Measurements from ENCODE around the gene STK24.

The STK24 gene

GRCh38 chr13:98486412-98486811, 90.5 kb downstream of the STK24 start:
- no peak for DNase-seq

GRCh38 chr13:98485561-98485960, 91.3 kb downstream of the STK24 start:
- no peak for DNase-seq

- peak; percentile 76 for DNase-seq
These were observed 92.4 kb downstream of the STK24 start for GRCh38 chr13:98484289-98485219.

- no peak for DNase-seq
These were observed 93.2 kb downstream of the STK24 start for GRCh38 chr13:98483601-98484288.

- no peak for DNase-seq
These were observed 94.1 kb downstream of the STK24 start for GRCh38 chr13:98482476-98483444.

- DNase-seq, result peak; percentile 51
These were observed 95.7 kb downstream of the STK24 start for GRCh38 chr13:98480915-98481877.

GRCh38 chr13:98479496-98480003, 97.4 kb downstream of the STK24 start:
- no peak for DNase-seq

- peak; percentile 25 for DNase-seq
These were observed 98.4 kb downstream of the STK24 start for GRCh38 chr13:98478189-98479129.

- peak; percentile 90 for DNase-seq
These were observed 100.4 kb downstream of the STK24 start for GRCh38 chr13:98476538-98476966.

- DNase-seq, result peak; percentile 64
These were observed 100.8 kb downstream of the STK24 start for GRCh38 chr13:98476106-98476505.

- no peak for DNase-seq
These were observed 101.4 kb downstream of the STK24 start for GRCh38 chr13:98475522-98475921.

GRCh38 chr13:98474761-98475160, 102.1 kb downstream of the STK24 start:
- DNase-seq, result no peak

- DNase-seq, result no peak
These were observed 102.6 kb downstream of the STK24 start for GRCh38 chr13:98474292-98474691.

GRCh38 chr13:98473788-98474144, 103.1 kb downstream of the STK24 start:
- DNase-seq, result no peak

- no peak for DNase-seq
These were observed 103.6 kb downstream of the STK24 start for GRCh38 chr13:98473135-98473787.

GRCh38 chr13:98471934-98472333, 105.0 kb downstream of the STK24 start:
- DNase-seq, result no peak

- DNase-seq, result no peak
These were observed 106.0 kb downstream of the STK24 start for GRCh38 chr13:98470920-98471319.

GRCh38 chr13:98468929-98469328, 108.0 kb downstream of the STK24 start:
- no peak for DNase-seq

GRCh38 chr13:98468361-98468760, 108.5 kb downstream of the STK24 start:
- DNase-seq, result no peak

Data from stimulated activated CD4-positive, alpha-beta T cell treated with anti-CD3 and anti-CD28 coated beads, Interleukin-4, amount 100 ng/mL, for 24 hours (primary cell).